Measurements from ENCODE around the gene MFAP3L.

MFAP3L gene

DNA sequence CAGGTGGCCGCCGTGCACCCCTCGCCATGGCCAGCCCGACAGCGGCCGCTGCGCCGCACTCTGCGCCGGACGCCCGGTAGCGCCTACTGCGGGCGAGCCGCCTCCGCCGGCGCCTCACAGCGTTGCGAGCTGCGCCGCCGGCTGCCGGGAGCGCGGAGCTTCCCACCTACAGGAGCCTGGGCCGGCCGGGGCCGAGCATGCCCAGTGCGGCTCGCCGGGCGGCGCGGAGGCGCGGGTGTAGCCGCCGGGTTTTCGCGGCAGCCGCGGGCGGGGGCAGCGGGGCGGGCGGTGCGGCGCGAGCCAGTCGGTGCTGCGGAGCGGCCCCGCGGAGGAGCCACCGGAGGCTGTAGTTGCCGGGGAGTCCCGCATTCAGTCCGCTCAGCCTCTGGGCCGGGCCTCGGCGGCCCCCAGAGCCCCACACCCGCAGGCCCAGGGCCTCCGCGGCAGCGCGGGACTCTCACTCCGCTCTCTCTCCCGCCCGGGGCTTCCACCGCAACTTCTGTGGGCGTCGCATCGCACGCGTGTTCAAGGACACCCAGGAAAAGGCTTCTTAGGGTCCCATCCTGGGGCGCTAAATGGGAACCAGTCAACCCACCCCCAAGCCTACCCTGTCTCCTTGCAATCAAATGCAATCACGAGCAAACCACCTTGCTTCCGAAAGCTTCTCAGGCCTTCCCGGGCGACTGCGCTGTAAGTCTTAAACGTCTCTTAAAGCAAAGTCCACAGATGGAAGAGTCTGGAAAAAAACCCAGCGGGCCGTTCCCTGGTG lies at the start of gene MFAP3L:
Gene MFAP3L (minus strand): TSS at position 143 of the 769 bp plus-strand sequence. CDS start 20,518 bp downstream, outside the sequence.
- peak; percentile 87 for DNase-seq (ENCODE audit: low read depth)
- H3K4me3 ChIP-seq (ENCODE audit: low read depth, low read length) = peak within 1 kb of the TSS; percentile 69
- TF ChIP-seq, protein P1, sequence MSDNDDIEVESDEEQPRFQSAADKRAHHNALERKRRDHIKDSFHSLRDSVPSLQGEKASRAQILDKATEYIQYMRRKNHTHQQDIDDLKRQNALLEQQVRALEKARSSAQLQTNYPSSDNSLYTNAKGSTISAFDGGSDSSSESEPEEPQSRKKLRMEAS (IDR thresholded peaks at IDR 0.05; ENCODE audit: low read depth, low read length) = no peak
- TF ChIP-seq POLR2A (IDR thresholded peaks at IDR 0.05; ENCODE audit: extremely low read depth, insufficient read length) = peak; percentile 24

DNA sequence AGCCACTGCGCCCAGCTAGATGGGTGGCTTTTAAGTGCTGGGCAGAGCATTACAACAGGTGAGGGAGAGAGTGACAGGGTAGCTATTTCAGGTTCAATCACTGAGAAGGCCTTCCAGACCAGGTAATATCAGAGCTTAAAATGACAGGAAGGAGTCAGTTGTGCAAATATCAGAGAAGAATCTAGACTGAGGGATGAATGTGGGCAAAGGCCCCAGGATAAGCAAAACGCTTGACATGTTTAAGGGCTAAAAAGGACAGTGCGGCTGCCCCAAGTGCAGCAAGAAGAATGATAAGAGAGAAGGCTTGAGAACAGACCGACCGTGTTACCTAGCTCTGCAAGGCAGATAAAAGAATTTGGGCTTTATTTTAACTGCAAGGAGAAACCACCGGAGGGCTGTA lies 45.0 kb upstream of the MFAP3L start:
- TF ChIP-seq MYC (IDR thresholded peaks at IDR 0.05; ENCODE audit: low read depth, low read length) (no peak), POLR2A (IDR thresholded peaks at IDR 0.05; ENCODE audit: extremely low read depth, insufficient read length) (no peak)
- TF ChIP-seq, protein P2, sequence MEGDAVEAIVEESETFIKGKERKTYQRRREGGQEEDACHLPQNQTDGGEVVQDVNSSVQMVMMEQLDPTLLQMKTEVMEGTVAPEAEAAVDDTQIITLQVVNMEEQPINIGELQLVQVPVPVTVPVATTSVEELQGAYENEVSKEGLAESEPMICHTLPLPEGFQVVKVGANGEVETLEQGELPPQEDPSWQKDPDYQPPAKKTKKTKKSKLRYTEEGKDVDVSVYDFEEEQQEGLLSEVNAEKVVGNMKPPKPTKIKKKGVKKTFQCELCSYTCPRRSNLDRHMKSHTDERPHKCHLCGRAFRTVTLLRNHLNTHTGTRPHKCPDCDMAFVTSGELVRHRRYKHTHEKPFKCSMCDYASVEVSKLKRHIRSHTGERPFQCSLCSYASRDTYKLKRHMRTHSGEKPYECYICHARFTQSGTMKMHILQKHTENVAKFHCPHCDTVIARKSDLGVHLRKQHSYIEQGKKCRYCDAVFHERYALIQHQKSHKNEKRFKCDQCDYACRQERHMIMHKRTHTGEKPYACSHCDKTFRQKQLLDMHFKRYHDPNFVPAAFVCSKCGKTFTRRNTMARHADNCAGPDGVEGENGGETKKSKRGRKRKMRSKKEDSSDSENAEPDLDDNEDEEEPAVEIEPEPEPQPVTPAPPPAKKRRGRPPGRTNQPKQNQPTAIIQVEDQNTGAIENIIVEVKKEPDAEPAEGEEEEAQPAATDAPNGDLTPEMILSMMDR (IDR thresholded peaks at IDR 0.05; ENCODE audit: low read depth, low read length) = no peak
- TF ChIP-seq, protein P1 (IDR thresholded peaks at IDR 0.05; ENCODE audit: low read depth, low read length) = no peak
- no peak overlapping the region for H3K4me3 ChIP-seq (ENCODE audit: low read depth, low read length)
- no peak for DNase-seq (ENCODE audit: low read depth)

DNA sequence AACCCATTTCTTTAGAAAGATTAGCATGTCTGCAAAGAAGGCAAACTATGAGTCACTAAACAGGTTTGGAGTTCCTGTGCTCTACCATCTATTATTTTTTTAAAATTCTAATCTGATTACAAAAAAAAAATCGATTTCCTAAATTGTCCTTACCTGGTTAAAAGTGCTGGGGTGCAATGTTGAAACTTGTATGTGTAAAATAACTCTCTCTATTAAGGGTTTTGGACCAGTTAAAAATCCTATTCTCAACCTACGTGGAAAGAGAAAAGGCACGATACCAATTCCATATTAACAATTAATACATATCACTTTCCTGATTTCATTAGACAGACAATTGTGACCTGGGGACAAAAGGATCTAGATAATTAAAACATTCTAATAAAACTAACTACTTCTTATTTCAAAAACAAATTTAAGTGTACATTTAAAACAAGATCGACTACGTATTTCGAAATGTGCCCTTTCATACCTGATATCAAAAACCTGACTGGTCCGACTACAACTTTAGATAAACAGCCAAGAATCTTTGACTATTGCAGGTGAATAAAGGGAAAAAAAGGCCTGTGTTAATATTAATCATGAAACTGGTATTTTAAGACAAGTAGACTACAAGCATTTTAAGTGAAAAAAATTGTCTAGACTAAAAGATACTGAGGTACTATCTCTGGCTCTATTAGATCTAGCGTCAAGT lies 42.4 kb upstream of the MFAP3L start:
- TF ChIP-seq POLR2A (IDR thresholded peaks at IDR 0.05; ENCODE audit: extremely low read depth, insufficient read length) = no peak
- TF ChIP-seq MYC (IDR thresholded peaks at IDR 0.05; ENCODE audit: low read depth, low read length) = no peak
- TF ChIP-seq, protein P2 (IDR thresholded peaks at IDR 0.05; ENCODE audit: low read depth, low read length) = no peak
- no peak for DNase-seq (ENCODE audit: low read depth)
- H3K4me3 ChIP-seq (ENCODE audit: low read depth, low read length) = no peak overlapping the region

DNA sequence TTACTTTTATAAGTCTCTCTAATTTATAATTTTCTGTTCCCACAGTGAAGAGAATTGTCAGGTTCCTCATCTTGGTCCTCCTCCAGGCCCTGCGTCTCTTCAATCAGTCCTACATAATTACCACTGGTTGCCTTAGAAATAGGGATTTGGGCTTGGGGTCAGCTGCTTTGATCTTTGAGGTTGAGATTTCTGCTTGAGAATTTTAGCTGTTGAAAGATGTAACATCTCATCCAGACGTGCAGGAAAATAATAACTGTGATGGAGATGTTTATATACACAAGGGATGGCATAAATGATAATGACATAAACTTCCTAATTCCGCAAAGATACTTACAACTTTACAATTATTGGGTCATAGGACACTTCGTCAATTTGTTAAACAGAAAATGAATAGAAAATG lies 33.2 kb upstream of the MFAP3L start:
- H3K4me3 ChIP-seq (ENCODE audit: low read depth, low read length) = no peak overlapping the region
- DNase-seq (ENCODE audit: low read depth) = no peak
- TF ChIP-seq, protein P2 (IDR thresholded peaks at IDR 0.05; ENCODE audit: low read depth, low read length) = no peak
- no peak for TF ChIP-seq MYC (IDR thresholded peaks at IDR 0.05; ENCODE audit: low read depth, low read length)
- no peak for TF ChIP-seq POLR2A (IDR thresholded peaks at IDR 0.05; ENCODE audit: extremely low read depth, insufficient read length)
- TF ChIP-seq, protein P1 (IDR thresholded peaks at IDR 0.05; ENCODE audit: low read depth, low read length) = no peak

DNA sequence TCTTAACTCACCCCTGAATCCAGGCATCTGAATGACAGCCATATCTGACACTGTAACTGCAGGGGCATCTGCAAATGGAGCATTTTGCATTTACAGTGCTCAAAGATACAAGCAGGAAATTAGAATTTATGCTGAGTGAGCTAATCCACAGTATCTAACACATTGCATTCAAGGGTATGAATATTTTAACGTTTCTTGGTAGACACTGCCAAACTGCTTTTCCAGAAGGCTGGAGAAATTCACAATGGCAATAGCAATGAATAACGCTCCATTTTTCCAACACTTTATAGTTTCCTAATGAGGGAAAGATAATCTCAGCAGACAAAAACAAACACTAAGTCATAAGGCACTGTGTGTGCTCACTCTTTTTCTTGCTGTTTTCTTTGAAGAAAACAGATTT lies 32.6 kb upstream of the MFAP3L start:
- TF ChIP-seq, protein P1 (IDR thresholded peaks at IDR 0.05; ENCODE audit: low read depth, low read length) = no peak
- TF ChIP-seq, protein P2 (IDR thresholded peaks at IDR 0.05; ENCODE audit: low read depth, low read length) = no peak
- TF ChIP-seq POLR2A (IDR thresholded peaks at IDR 0.05; ENCODE audit: extremely low read depth, insufficient read length) (no peak), MYC (IDR thresholded peaks at IDR 0.05; ENCODE audit: low read depth, low read length) (no peak)
- no peak overlapping the region for H3K4me3 ChIP-seq (ENCODE audit: low read depth, low read length)
- DNase-seq (ENCODE audit: low read depth) = no peak

DNA sequence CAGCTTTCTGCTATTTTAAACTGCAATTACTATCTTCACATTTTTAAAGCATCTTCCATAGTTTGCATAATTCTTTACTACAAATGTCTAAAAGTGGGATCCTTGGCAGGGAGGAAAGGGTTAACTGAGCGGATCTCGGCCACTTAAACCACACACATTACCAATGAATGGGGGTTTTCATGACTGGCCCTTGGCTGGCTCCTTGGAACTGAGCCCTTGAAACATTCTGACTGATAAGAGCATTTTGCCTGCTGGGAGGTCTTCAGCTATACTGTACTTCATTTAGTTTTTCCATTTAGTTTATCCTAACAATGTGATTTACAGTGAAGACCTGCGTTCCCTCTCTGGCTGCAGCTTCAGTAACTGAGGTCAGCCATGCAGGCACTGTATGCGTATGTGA lies 31.7 kb upstream of the MFAP3L start:
- DNase-seq (ENCODE audit: low read depth) = no peak
- H3K4me3 ChIP-seq (ENCODE audit: low read depth, low read length) = no peak overlapping the region
- TF ChIP-seq MYC (IDR thresholded peaks at IDR 0.05; ENCODE audit: low read depth, low read length) = no peak
- TF ChIP-seq POLR2A (IDR thresholded peaks at IDR 0.05; ENCODE audit: extremely low read depth, insufficient read length) = no peak
- TF ChIP-seq, protein P1 (IDR thresholded peaks at IDR 0.05; ENCODE audit: low read depth, low read length) = no peak
- TF ChIP-seq, protein P2 (IDR thresholded peaks at IDR 0.05; ENCODE audit: low read depth, low read length) = no peak

All from NB4 (cell line).